Endothelial cell of umbilical vein (primary cell): Measurements from ENCODE around the gene MED26. TPM values are rescaled to one million over a fixed set of nuclear protein-coding genes. Genes with fewer than 3 reads are reported as not detected.

Experiments
- BruUV-seq: library from RNA; stranded (reverse); fragments of 400-500 nt; replicated peaks from 2 replicates; lab custom pipeline; 2021; lab: Mats Ljungman, UMichigan
- CTCF ChIA-PET: fragments of 300-600, 350-600 bp; sonication (Branson Sonifier 250); formaldehyde crosslinking; loops from one replicate; lab custom pipeline; 2021; ENCODE audit warnings: antibody characterized with exemption, inconsistent platforms; lab: Charles Lee
- POLR2A ChIA-PET: fragments of 300-600, 350-600 bp; sonication (Branson Sonifier 250); formaldehyde crosslinking; loops from one replicate; lab custom pipeline; 2021; ENCODE audit warnings: antibody characterized with exemption, inconsistent platforms; lab: Charles Lee
- DNase-seq: peaks from one replicate; pipeline ENCODE4 v3.0.0-alpha.2; 2011; ENCODE audit warnings: low read depth, low spot score
- FAIRE-seq: peaks from 2 replicates; lab custom pipeline; 2011; peaks lifted over from hg19 to GRCh38; lab: Jason Lieb, UNC
- H2AFZ ChIP-seq: 2 replicates; pipeline ENCODE4 v1.6.0; 2012; ENCODE audit warnings: low read depth, low read length, control low read depth, inconsistent platforms
- H3K27ac ChIP-seq: 2 replicates; pipeline ENCODE4 v1.5.1; 2011; ENCODE audit warnings: low read depth, mild to moderate bottlenecking, control low read depth, low read length, moderate library complexity; ENCODE audit not compliant: insufficient read depth
- H3K27me3 ChIP-seq, 2 experiments: 2 replicates each; pipeline versions ENCODE4 v1.6.0 to v1.6.1; 2011; ENCODE audit warnings: low read length in 2 of 2, mixed read lengths in 1 of 2; ENCODE audit not compliant: control insufficient read depth in 2 of 2, insufficient read depth in 2 of 2
- H3K36me3 ChIP-seq, 2 experiments: 2 replicates in 1 of 2; 3 replicates in 1 of 2; pipeline ENCODE4 v1.5.1; 2011; ENCODE audit warnings: low read length in 2 of 2, mild to moderate bottlenecking in 1 of 2, moderate library complexity in 1 of 2; ENCODE audit not compliant: control insufficient read depth in 2 of 2, insufficient read depth in 2 of 2; ENCODE audit errors: extremely low read depth in 1 of 2
- H3K4me1 ChIP-seq: 3 replicates; pipeline ENCODE4 v1.5.1; 2011; ENCODE audit warnings: mild to moderate bottlenecking, low read length; ENCODE audit not compliant: control insufficient read depth, insufficient read depth; ENCODE audit errors: extremely low read depth
- H3K4me2 ChIP-seq: 2 replicates; pipeline ENCODE4 v1.6.1; 2011; ENCODE audit warnings: low read length, control low read depth, mixed read lengths; ENCODE audit not compliant: insufficient read depth
- H3K4me3 ChIP-seq, 3 experiments: fragments of 200-600 bp in 1 of 3; sonication (generic), shearing (Covaris generic) in 1 of 3; replicated peaks in 1 of 3; 2 replicates each; pipeline ENCODE4 v1.5.1; 2011 to 2016; ENCODE audit warnings: control low read depth in 3 of 3, low read length in 3 of 3, mild to moderate bottlenecking in 2 of 3, inconsistent platforms in 1 of 3, low read depth in 1 of 3, moderate library complexity in 1 of 3; ENCODE audit not compliant: insufficient read depth in 1 of 3
- H3K79me2 ChIP-seq: 2 replicates; pipeline ENCODE4 v1.6.0; 2012; ENCODE audit warnings: low read length, inconsistent platforms; ENCODE audit not compliant: control insufficient read depth, insufficient read depth
- H3K9ac ChIP-seq: replicated peaks from 2 replicates; pipeline ENCODE3; 2011; ENCODE audit warnings: low read length, control low read depth; ENCODE audit not compliant: insufficient read depth; ENCODE audit errors: extremely low read depth
- H3K9me1 ChIP-seq: replicated peaks from 3 replicates; pipeline ENCODE4 v1.6.0; 2011; ENCODE audit warnings: mild to moderate bottlenecking, low read length; ENCODE audit not compliant: control insufficient read depth, insufficient read depth; ENCODE audit errors: extremely low read depth
- H3K9me3 ChIP-seq: replicated peaks from 2 replicates; pipeline ENCODE4 v1.5.1; 2012; ENCODE audit warnings: low read length, inconsistent platforms; ENCODE audit not compliant: control insufficient read depth, insufficient read depth
- H4K20me1 ChIP-seq: replicated peaks from 2 replicates; pipeline ENCODE3; 2011; ENCODE audit warnings: mild to moderate bottlenecking, low read length; ENCODE audit not compliant: control insufficient read depth, insufficient read depth; ENCODE audit errors: extremely low read depth
- EZH2 ChIP-seq: IDR thresholded peaks from 2 replicates; pipeline ENCODE4 v1.6.1; 2012; ENCODE audit warnings: borderline replicate concordance, low read depth, mild to moderate bottlenecking, moderate library complexity, low read length, inconsistent platforms; ENCODE audit not compliant: severe bottlenecking
- FOS ChIP-seq: IDR thresholded peaks from 2 replicates; pipeline ENCODE4 v1.6.1; 2011; ENCODE audit warnings: mild to moderate bottlenecking, low read length, moderate library complexity, borderline replicate concordance; ENCODE audit not compliant: insufficient read depth
- GATA2 ChIP-seq: IDR thresholded peaks from 2 replicates; pipeline ENCODE4 v1.7.0; 2011; ENCODE audit warnings: low read depth, mild to moderate bottlenecking, moderate library complexity, mixed read lengths, low read length; ENCODE audit not compliant: insufficient read length, insufficient read depth
- JUN ChIP-seq: IDR thresholded peaks from 2 replicates; pipeline ENCODE4 v1.6.1; 2011; ENCODE audit warnings: borderline replicate concordance, low read depth; ENCODE audit not compliant: insufficient read length, insufficient read depth
- MAX ChIP-seq: IDR thresholded peaks from 2 replicates; pipeline ENCODE4 v1.6.1; 2011; ENCODE audit not compliant: insufficient read depth, insufficient read length
- MYC ChIP-seq: IDR thresholded peaks from one replicate; pipeline ENCODE4 v1.6.1; 2011; ENCODE audit warnings: mild to moderate bottlenecking, low read depth, low read length
- POLR2A ChIP-seq: IDR thresholded peaks from 2 replicates; pipeline ENCODE4 v1.6.1; 2012; ENCODE audit warnings: low read depth, mild to moderate bottlenecking, control low read depth, low read length
- POLR2AphosphoS5 ChIP-seq: IDR thresholded peaks from 2 replicates; pipeline ENCODE4 v1.6.1; 2012; ENCODE audit warnings: low read depth, mild to moderate bottlenecking, control low read depth, low read length, moderate library complexity; ENCODE audit not compliant: insufficient read depth
- dilution Hi-C: fragments of 300-500 bp; cut with MboI; formaldehyde crosslinking; loops from one replicate; pipeline ENCODE4 v1.15.0; 2019; ENCODE audit warnings: low sequenced_read_pairs; ENCODE audit not compliant: extremely low pct_ligation_motif_present
- intact Hi-C: fragments of 100-400 bp; cut with micrococcal nuclease; formaldehyde crosslinking; loops from one replicate; pipeline ENCODE4 v1.10.0; 2022
- polyA plus RNA-seq, 4 experiments: library from polyadenylated mRNA; depleted of rRNA in 3 of 4; stranded (reverse) in 3 of 4; unstranded in 1 of 4; fragments of >200 nt; gene quantifications; 2 replicates each; pipeline versions ENCODE4 v1.2.1 to v1.2.3, GENCODE V29; 2011 to 2012; ENCODE audit warnings: missing spikeins in 1 of 4
- total RNA-seq: library from RNA; stranded (reverse); gene quantifications from 2 replicates; pipeline ENCODE4 v1.2.3, GENCODE V29; 2021
- TF ChIP-seq, protein P1 (sequence below), 2 donors: IDR thresholded peaks; 1 replicate in 1 of 2; 2 replicates in 1 of 2; pipeline ENCODE4 v1.5.1; 2011; ENCODE audit warnings: low read length in 2 of 2, mild to moderate bottlenecking in 2 of 2, moderate library complexity in 2 of 2, control low read depth in 1 of 2, inconsistent platforms in 1 of 2, low read depth in 1 of 2; ENCODE audit not compliant: insufficient read depth in 1 of 2; ENCODE audit errors: extremely low read depth in 1 of 2

The MED26 gene
- total and polyA plus RNA-seq, 2 donors (not counting 3 experiments of a cell fraction or from before 2014, with no cell fraction given): 5.6 to 13.4 TPM

- no peaks in the 10 kb centered on the region for H3K4me1 ChIP-seq
- H3K9me1 ChIP-seq: no peaks in the 10 kb centered on the region
- no peak overlapping the region for H2AFZ ChIP-seq
- H4K20me1 ChIP-seq: no peaks in the 10 kb centered on the region
- no TSS peak for BruUV-seq
- no peaks in the 10 kb centered on the region for H3K27me3 ChIP-seq
- CTCF ChIA-PET: no interaction called here
- FAIRE-seq: no peak
- H3K4me3 ChIP-seq: no peak overlapping the region
- H3K9ac ChIP-seq: no peak overlapping the region
- H3K27ac ChIP-seq: no peak overlapping the region
- TF ChIP-seq MYC: no peak
- TF ChIP-seq, protein P1, sequence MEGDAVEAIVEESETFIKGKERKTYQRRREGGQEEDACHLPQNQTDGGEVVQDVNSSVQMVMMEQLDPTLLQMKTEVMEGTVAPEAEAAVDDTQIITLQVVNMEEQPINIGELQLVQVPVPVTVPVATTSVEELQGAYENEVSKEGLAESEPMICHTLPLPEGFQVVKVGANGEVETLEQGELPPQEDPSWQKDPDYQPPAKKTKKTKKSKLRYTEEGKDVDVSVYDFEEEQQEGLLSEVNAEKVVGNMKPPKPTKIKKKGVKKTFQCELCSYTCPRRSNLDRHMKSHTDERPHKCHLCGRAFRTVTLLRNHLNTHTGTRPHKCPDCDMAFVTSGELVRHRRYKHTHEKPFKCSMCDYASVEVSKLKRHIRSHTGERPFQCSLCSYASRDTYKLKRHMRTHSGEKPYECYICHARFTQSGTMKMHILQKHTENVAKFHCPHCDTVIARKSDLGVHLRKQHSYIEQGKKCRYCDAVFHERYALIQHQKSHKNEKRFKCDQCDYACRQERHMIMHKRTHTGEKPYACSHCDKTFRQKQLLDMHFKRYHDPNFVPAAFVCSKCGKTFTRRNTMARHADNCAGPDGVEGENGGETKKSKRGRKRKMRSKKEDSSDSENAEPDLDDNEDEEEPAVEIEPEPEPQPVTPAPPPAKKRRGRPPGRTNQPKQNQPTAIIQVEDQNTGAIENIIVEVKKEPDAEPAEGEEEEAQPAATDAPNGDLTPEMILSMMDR (IDR thresholded peaks at IDR 0.05; ENCODE audit: extremely low read depth in 1 of 2, insufficient read depth in 1 of 2, low read depth in 1 of 2, low read length in 2 of 2): no peak
- no peak for TF ChIP-seq POLR2AphosphoS5
- TF ChIP-seq MAX: no peak
- no peak for TF ChIP-seq JUN
- TF ChIP-seq FOS: no peak
- no peak for TF ChIP-seq GATA2
- TF ChIP-seq EZH2: no peak
- TF ChIP-seq POLR2A: no peak
- POLR2A ChIA-PET: no interaction called here
- H3K4me2 ChIP-seq: no peak overlapping the region
- no peaks in the 10 kb centered on the region for H3K9me3 ChIP-seq
- peaks cover 3 to 8% of the 10 kb centered on the region in 2 experiments for H3K36me3 ChIP-seq
- no peak for DNase-seq
- no peaks in the 10 kb centered on the region for H3K79me2 ChIP-seq
- dilution Hi-C loops: no loop called here
- intact Hi-C loops: no loop called here
Observed at GRCh38 chr19:16548956-16549355, 79.0 kb downstream of the MED26 start.
